Renal pelvis (tissue), 12 donors: ENCODE data around the gene SFTPB. TPM values are rescaled to one million over a fixed set of nuclear protein-coding genes. Genes with fewer than 3 reads are reported as not detected.
A peak's percentile ranks its signal among the peaks of the same experiment; 100 is the strongest.
"Not testable (repeated sequence)": the region's sequence is repeated elsewhere in the genome, so short reads cannot be mapped to it uniquely, and the experiment has no call there.

Source experiments
- DNase-seq: peaks from one replicate; pipeline ENCODE4 v3.0.0-alpha.2; 2013
- long read RNA-seq, 16 experiments: transcript quantifications; one replicate each; lab custom pipeline, GENCODE V29; 2026
- polyA plus RNA-seq, 3 donors: library from polyadenylated mRNA; unstranded; fragments of 120-200 nt; gene quantifications; one replicate each; pipeline ENCODE4 v1.2.1, GENCODE V29; 2013; ENCODE audit not compliant: insufficient read length in 3 of 3

The SFTPB gene
- polyA plus RNA-seq: under 1 TPM; 0.09 to 0.16 (median 0.15) TPM
- long read RNA-seq, donor 1: 0 reads
- long read RNA-seq, donor 2: 0 reads
- long read RNA-seq, donor 3: 0 reads
- long read RNA-seq, donor 4: 0 reads
- long read RNA-seq, donor 5: 0 reads
- long read RNA-seq, donor 6: 0 reads
- long read RNA-seq, donor 7: 0 reads
- long read RNA-seq, donor 8: 0 reads
- long read RNA-seq, donor 9: 0 reads
- long read RNA-seq, donor 10, partial matches to known transcripts: 0 of 1 reads
- long read RNA-seq, donor 10, other reads (novel, unspliced or antisense): 0 of 1 reads
- long read RNA-seq, donor 11: 0 reads
- long read RNA-seq, donor 12: 0 reads
- long read RNA-seq, donor 13: 0 reads
- long read RNA-seq, donor 14: 0 reads
- long read RNA-seq, donor 15: 0 reads
- long read RNA-seq, donor 16: 0 reads

DNA sequence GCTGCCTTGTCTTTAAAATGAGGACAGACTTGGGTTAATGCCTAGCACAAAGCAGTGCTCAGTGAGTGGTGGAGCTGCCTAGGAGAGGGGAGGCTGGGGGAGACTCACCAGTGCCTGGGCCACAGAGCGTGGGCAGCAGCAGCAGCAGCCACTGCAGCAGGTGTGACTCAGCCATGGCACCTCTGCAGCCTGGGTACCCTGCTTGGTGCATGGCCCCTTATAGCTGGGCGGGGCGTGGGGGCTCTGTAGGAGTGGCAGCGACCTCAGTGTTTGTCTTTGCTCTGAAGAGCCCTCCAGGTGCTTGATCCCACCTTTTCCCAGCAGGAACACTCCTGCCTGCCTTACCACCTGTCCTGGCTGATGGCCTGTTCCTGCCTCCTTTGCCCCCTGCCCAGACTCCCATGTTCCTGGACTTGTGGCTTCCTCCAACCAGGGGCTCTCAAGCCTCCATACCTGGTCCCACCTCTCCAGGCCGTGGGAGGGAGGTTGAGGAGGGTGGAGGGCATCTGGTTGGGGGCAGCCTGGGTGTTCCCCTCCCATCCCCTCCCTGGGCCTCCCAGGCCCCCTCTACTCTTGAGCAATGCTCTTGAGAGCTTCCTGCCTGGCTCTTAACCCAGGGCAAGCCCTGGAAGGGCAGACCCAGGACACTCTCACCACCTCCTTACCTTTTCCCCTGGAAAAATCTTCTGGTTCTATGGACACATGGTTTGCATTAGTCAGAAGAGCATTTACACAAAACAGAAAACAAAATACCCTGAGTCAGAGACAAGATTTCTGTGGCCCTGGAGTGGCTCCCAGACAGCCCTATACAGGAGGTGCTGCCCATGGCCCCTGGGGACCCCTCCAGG, at the start of gene SFTPB:
SFTPB (minus strand) TSS at position 191 of the 848 bp plus-strand sequence; CDS start at position 175, 16 bp downstream.
- no peak for DNase-seq

DNA sequence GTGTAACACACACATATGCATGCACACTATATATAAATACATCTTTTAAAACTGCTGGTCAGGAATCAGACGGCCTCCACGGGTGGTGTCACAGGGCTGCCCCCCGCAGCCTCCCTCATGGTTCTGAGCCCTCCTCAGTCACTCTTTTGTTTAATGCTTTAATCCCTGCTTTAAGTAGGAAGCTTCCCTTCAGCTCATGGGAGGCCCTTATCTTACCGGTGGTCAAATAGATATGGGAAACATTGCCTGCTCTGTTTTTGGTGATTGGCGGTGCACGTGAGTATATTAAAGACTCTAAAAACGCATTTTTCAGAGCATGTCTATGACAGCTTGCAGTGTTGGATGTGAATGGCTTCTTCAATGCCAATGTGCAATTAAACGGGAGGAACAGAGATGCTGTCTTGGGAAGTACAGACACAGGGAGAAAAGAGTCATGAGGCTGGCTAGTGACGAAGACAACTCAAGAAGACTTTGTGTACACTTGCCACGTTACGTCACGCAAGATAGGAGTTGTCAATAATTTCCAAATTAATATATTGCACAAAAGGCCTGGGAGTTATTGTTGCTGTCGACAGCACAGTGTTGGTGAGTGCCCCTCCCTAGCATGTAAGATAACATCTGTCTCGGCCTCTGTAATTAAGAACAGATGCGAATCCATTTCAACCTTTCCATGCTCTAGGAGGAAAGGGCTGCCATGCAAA, 49.5 kb upstream of the SFTPB start:
- DNase-seq: no peak

DNA sequence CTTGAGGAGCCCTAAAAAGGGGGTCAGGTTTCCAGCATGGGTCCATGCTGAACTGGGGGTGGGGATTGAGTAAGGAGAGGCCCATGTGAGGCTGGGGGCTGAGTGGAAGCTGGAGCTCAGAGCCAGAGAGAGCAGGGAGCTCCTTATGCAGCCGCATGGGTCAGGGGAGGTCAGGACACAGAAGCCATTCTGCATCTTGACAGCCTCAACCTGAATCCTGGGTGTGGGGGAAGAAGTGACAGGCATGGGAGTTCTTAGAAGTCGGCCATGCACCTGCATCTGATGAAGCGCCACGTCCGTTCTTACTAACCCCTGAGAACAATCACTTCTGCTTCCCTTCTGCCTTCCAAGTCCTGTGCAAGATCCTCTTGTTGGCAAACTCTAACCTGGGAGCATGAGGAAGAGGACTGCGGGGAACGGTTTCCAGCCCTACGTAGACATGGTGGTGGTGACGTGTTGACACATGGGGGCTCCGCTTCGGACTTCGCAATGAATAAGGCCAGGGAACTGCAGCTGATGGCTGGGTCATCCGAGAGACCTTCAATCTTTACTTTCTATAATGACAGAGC, 48.4 kb upstream of the SFTPB start:
- no peak for DNase-seq

DNA sequence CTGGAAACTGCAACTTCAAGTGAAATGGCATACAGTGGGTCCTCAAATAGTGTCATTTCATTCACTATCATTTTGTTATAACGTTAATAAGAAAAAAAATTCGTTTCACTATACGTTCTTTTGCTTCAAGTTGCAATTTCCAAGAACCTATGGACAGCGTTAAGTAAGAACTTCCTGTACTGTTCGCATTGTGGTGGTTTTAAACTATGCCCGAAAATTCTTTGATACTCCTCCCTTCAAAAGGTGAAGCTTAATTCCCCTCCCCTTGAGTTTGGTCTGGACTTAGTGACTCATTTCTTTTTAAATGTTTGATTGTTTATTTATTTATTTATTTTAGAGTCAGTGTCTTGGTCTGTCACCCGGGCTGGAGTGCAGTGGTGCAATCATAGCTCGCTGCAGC, 46.8 kb upstream of the SFTPB start:
- no peak for DNase-seq

DNA sequence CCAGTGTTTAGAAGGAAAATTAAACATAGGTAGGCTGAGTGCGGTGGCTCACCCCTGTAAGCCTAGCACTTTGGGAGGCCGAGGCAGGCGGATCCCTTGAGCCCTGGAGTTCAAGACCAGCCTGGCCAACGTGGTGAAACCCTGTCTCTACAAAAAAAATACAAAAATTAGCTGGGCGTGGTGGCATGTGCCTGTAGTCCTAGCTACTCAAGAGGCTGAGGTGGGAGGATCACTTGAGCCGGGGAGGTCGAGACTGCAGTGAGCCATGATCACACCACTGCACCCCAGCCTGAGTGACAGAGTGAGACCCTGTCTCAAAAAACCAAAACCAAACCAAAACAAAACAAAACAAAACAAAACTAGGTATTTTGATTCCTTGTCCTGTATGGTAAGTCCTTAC, 46.4 kb upstream of the SFTPB start:
- DNase-seq: not testable (repeated sequence)

DNA sequence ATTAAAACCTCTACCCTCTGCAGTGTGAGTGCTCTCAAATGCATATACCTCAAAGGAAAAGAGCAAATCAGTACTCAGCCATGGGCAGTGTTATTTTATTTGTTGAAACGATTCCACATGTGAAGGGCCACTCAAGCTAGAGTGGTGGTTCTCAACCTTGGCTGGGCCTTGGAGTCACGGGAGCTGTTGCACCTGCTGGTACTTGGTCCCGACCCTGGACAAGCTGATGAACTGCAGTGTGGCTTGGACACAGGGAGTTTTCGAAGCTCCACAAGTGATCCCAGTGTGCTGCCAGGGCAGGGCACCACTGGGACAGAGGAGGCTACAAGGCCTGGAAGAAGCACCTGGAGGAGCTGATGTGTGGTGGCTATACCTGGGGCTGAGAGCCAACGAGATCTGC, 45.8 kb upstream of the SFTPB start:
- no peak for DNase-seq

DNA sequence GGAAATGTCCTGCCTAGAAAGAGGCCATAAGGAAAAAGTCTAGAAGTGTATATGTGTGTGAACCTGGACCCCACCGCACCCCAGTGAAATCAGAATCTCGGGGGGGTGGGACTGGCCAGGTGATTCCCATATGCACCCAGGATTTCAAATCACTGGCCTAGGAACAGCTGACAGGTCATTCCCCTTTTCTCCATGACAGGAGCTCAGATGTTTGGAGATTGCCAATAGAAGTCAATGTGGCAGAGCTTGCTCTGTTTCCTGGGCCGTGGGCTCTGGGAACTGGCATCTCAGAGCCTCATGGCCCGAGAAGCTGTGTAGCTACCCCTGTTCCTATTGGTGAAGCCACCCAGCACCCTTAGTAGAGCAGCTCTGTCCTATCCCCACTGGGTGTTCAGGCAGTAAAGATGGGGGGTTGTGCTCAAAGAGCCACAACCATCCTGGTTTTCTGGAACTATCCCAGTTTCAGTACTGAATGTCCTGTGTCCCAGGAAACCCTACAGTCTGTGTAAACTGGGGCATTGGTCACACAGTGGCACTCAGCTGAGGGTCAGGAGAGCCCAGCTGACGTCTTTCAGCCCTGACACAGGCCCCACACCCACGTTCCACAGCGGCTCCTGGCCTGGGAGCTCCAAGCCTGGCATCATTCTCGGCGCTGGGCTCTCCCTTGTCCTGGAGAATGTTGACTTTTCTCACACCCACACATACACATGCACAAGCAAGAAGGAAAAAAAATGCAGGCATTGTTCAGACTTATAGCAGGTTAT, 45.0 kb upstream of the SFTPB start:
- peak; percentile 39 for DNase-seq

DNA sequence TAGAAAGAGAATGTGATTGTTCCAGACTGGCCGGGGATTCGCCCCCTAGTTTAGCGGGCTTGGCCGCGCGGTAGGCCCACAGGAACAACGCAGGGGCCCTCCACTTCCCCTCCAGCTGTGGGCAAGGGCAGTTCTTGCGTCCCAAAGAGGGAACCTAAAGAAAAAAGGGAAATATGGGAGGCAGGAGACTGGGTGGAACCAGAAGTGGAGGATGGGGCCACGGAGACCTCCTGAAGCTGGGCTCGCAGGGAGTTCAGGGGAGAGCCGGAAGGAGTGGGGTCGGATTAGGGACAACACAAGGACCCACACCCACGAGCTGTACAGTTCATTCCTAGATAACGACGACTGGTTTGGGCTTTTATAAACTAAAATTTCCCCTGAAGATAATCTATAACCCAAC, 44.3 kb upstream of the SFTPB start:
- no peak for DNase-seq

DNA sequence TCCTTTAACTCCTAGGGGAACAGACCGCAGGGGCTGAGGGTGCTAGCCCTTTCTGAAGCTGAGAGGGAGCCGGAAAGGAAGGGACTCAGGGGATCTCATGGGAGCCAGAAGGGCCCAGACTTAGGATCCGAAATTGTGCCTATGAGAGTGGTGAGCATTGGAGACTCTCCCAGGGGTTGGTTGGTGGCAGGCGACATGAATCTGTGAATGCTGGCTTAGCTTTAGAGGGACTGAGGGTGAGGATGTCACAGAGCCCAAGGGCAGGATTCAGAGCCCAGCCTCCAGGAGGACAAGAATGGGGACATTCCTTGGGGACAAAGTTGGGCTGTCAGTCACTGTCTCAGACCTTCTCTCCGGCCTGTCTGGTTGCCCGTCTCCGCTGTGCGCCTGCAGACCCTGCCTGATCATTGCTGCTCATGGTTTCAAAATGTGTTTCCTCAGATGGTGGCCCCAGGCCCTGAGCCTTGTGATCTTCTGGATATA, 43.6 kb upstream of the SFTPB start:
- DNase-seq: no peak

DNA sequence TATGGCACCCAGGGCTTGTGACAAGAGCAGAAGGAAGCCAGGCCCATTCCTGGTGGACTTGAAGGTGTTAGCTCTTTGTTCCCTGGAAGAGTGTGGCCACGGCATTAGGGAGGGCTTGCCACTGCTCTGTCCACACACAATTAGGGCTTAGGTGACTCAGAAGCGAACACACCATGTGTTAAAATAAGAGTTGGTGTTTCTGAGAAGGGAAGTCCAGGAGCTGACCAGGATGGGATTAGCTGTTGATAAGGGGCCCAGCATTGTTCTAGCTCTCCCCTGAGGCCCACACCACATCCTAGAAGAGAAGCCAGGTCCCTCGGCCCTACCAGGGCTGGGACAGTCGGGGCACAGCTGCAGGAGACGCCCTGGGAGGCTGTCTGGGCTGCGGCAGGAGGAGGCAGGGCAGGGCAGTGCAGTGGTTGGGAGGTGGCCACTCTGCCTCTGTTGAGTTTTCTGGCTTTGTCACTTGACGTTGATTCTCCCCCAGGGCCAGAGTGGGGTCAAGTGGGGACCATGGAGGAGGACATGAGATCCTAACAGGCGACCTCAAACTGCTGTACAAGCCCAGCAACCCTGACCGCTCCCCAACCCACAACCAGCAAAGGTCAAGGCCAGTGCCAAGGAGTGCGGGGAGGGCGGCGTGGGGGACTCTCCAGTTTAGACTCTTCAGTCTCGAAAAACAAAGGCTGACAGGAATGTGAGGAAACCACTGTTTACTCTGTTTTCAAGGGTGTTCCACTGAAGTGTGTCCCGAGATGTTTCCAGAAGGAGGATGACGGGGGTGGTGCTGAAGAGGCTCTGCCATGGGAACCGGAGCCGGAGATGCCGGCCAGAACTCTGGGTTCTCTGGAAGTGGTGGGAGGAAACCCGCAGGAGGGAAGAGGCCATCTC, 42.9 kb upstream of the SFTPB start:
- DNase-seq: no peak

DNA sequence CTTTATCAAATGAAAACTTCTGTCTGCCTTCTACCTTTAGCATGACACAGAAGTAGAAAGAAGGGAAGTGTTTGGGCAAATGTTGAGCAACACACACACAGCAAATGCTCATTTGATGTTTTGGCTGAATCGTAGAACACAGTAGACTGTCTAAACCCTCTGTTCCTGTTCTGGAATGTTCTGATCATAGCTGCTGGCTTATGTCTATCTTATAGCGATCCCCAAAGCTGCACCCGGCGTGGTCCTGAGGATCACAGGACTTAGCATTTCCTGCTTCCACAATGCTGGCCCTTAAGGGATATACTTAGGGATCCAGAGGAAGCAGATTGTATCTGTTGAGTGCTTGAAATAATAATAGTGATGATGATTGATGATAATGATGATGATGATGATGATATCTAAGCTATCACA, 41.4 kb upstream of the SFTPB start:
- no peak for DNase-seq

DNA sequence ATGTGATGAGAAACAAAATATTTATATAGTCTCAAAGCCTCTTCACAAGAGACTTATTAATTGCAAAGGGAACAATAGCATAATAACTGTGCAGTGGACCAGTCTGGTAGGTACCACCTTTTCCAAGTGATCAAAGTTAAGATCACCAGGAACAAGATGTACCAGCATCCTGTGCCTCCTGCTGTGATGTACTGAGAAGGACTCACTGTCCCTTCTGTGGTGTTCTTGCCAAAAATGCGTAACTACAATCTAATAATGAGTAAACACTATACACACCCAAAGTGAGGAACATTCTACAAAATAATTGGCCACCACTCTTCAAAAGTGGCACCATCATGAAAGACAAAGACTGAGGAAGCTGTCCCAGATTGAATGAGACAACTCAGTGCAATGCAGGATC, 40.6 kb upstream of the SFTPB start:
- DNase-seq: no peak

DNA sequence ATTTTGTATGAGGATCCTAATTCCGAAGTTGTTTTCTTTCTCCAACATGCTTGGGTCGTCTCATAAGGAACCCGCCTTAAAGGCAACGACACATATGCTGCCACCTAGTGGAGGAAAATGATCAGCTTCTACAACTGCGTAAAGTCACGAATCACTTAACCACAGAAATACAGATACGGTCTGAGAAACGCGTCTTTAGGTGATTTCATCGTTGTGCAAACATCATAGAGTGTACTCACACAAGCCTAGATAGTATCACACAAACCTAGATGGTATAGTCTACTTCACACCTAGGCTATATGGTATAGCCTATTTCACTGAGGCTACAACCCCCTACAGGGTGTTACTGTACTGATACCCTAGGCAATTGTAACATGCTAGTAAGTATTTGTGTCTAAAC, 39.3 kb upstream of the SFTPB start:
- DNase-seq: peak; percentile 81

DNA sequence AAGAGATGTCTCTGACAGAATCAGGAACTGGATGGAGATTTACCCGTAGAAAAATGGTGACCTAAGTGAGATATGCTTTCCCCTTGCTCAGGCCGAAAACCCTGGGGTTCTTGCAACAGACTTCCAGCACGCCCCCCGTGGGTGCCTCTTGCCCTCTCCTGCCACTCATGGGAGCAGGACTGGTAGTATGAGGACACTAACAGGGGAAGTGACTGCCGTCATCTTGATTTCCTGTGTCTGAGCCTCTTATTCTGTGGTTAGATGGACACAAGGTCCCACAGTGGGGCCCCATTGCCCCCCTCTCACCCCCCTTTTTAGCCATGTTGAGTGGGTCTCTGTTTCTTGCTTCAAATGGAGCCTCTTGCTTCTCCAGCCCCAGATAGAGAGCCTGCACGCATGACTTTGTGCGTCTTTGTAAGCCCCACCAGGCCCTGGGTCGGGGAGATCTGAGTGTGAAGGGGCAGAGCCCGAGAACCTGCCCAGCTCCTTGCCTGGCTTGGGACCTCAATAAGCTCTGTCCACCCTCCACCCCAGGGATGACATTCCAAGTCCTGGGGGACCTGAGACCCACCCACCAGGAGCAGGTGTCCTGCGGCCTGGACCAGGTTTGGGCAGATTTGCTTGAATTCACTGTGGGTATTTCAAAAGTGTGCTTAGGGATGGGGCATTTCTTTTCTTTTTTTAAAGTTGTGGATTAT, 38.7 kb upstream of the SFTPB start:
- no peak for DNase-seq

DNA sequence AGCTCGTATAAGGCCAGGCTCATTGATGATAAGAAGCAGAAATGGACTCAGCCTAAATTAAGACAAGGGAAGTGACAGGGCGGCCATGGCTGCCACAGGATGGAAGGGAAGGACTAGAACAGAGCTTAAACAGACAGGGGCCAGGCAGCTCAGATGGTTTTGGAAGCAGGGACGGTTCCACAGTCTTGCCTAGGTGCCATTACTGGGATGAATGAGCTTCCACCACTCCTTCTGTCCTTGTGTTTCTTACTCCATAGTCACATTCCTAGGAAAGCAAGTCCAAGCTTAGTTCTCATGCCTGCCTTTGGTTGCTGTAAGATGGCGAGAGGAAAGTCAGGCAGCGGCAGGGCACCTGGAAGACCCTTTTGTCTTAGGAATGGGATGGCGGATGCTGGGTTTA, 38.1 kb upstream of the SFTPB start:
- no peak for DNase-seq

DNA sequence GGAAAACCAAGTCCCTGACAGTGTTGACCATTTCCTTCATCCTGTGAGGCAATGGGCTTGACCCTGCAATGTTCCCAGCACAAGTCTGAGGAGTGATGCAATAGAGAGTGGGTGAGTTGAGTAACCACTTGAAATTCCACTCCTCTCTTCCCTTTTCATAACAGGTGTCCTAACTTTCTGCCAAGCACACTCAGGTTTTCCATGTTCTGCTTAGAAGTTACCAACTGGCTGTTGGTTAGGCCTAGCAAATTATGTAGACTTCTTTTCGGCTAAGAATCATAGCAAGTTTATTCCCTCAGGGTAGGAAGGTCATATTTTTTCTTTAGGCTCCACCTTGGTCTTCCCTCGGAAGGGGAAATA, 37.7 kb upstream of the SFTPB start:
- DNase-seq: no peak

DNA sequence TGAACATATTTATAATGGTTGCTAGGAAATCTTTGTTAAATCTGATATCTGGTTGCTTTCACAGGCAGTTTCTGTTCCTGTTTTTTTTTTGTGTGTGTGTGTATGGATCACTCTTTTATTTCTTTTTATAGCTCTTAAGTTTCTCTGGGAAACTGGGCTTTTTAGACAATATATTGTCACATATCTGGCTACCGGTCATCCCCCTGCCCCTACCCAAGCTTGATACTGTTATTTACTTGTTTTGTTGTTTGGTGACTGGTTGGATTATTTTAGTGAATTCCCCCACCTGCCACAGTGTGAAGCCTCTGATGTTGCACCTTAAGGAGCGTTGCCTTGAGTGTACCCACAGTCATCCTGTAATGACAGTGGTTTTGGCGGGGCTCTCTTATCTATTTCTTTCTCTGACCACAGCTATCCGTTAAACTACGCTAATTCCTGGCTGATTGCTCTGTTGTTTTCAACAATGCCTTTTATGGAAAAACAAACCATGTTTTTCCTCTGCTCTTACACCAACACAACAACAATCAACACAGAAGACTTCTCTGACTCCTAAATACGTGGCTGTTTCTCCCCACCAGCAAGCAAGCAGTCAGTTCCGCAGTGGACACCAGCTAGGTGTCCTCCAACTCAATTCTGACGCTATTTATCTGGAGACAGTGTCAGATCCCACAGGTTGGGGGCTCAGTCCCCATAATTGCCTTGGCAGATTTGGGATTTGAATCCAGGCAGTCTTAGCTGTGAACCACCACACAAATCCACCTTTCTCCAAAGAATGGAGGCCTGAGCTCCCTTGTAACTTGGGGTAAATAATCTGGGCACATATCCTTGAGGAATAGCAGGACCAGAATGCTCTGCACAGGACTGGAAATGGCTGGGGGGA, 37.0 kb upstream of the SFTPB start:
- no peak for DNase-seq

DNA sequence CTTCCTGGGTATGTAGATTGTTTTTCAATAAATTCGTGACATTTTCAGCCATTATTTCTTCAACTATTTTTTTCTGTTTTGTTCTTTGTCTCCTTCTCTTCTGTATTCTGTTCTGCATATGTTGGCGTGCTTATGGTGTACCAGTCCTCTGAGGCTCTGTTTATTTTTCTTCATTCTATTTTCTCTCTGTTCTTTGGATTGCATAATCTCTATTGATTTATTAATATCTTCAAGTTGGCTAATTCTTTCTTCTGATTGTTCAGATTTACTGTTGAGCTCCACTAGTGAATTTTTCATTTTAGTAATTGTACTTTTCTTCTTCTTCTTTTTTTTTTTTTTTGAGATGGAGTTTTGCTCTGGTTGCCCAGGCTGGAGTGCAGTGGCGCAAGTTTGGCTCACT, 36.0 kb upstream of the SFTPB start:
- no peak for DNase-seq

DNA sequence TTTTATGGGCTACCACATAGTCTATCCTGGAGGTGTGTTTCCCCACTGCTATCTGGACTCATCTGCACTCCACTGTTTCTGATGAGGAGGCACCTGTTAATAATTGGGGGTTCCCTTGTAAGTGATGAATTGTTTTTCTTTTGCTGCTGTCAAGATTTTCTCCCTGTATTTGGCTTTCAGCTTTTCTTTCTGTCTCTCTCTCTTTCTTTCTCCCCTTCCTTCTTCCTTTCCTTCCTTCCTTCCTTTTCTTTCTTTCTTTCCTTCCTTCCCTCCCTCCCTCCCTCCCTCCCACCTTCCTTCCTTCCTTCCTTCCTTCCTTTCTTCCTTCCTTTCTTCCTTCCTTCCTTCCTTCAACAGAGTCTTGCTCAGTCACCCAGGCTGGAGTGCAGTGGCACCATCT, 35.3 kb upstream of the SFTPB start:
- DNase-seq: no peak
